ENCODE data around the gene TMEM54.

The TMEM54 gene

GRCh38 chr1:32893198-32894018, 7.8 kb downstream of the TMEM54 start:
- DNase-seq = peak; percentile 75

- DNase-seq = peak; percentile 81
These were observed 8.6 kb downstream of the TMEM54 start for GRCh38 chr1:32892368-32893197.

GRCh38 chr1:32891630-32892029, 9.6 kb downstream of the TMEM54 start:
- DNase-seq = no peak

- no peak for DNase-seq
These were observed 10.0 kb downstream of the TMEM54 start for GRCh38 chr1:32891241-32891570.

- DNase-seq = no peak
These were observed 10.5 kb downstream of the TMEM54 start for GRCh38 chr1:32890516-32891240.

GRCh38 chr1:32889731-32890278, 11.4 kb downstream of the TMEM54 start:
- no peak for DNase-seq

- DNase-seq = no peak
These were observed 12.3 kb downstream of the TMEM54 start for GRCh38 chr1:32888677-32889420.

- DNase-seq = no peak
These were observed 13.1 kb downstream of the TMEM54 start for GRCh38 chr1:32888134-32888533.

GRCh38 chr1:32887623-32888022, 13.6 kb downstream of the TMEM54 start:
- no peak for DNase-seq

- DNase-seq = no peak
These were observed 14.3 kb downstream of the TMEM54 start for GRCh38 chr1:32886828-32887414.

GRCh38 chr1:32886004-32886827, 15.0 kb downstream of the TMEM54 start, which contains the start of gene HPCA:
Gene HPCA (plus strand): TSS chr1:32886491. CDS start chr1:32888899, 2,408 bp downstream.
- no peak for DNase-seq

- DNase-seq = no peak
These were observed 15.5 kb downstream of the TMEM54 start for GRCh38 chr1:32885676-32886003.

GRCh38 chr1:32884726-32885125, 16.5 kb downstream of the TMEM54 start:
- no peak for DNase-seq

GRCh38 chr1:32884032-32884372, 17.2 kb downstream of the TMEM54 start:
- no peak for DNase-seq

- DNase-seq = no peak
These were observed 17.7 kb downstream of the TMEM54 start for GRCh38 chr1:32883338-32884031.

- no peak for DNase-seq
These were observed 19.0 kb downstream of the TMEM54 start for GRCh38 chr1:32881871-32882850.

GRCh38 chr1:32881291-32881690, 19.9 kb downstream of the TMEM54 start:
- DNase-seq = no peak

GRCh38 chr1:32878637-32879041, 22.6 kb downstream of the TMEM54 start:
- no peak for DNase-seq

- DNase-seq = no peak
These were observed 23.0 kb downstream of the TMEM54 start for GRCh38 chr1:32878183-32878582.
